AG04449 (cell line): ENCODE results near the gene KRTAP5-2.

ENCODE experiments used
- CTCF ChIA-PET: fragments of 350-600 bp; formaldehyde crosslinking; extraction: SDS; loops from one replicate; lab custom pipeline; 2021; ENCODE audit warnings: antibody characterized with exemption; lab: Yijun Ruan, JAX
- POLR2A ChIA-PET: fragments of 400-600, 350-600 bp; formaldehyde crosslinking; extraction: SDS; loops from one replicate; lab custom pipeline; 2020; ENCODE audit warnings: antibody characterized with exemption, inconsistent platforms; lab: Yijun Ruan, JAX
- DNase-seq: peaks from one replicate; pipeline ENCODE4 v3.0.0-alpha.2; 2010; ENCODE audit warnings: low read depth, low spot score
- H3K4me3 ChIP-seq: 2 replicates; pipeline ENCODE4 v1.5.1; 2011; ENCODE audit warnings: low read depth, mild to moderate bottlenecking, control low read depth, low read length
- CTCF ChIP-seq: IDR thresholded peaks from one replicate; pipeline ENCODE4 v1.5.1; 2011; ENCODE audit warnings: mild to moderate bottlenecking, moderate library complexity, low read length, control low read depth, inconsistent platforms; ENCODE audit not compliant: insufficient read depth; ENCODE audit errors: missing control alignments

KRTAP5-2 gene

GRCh38 chr11:1566381-1567051 lies 31.6 kb downstream of the KRTAP5-2 start:
- DNase-seq = no peak
- TF ChIP-seq CTCF = no peak
- ChIA-PET CTCF (interaction anchor here (1.4 to 5.7 kb wide), 4 partner anchors 8 to 29 kb away, joined by 3 to 52 read pairs (median 24); no protein-coding TSS in a partner anchor), POLR2A (no interaction called here)
- H3K4me3 ChIP-seq = no peak overlapping the region

GRCh38 chr11:1565904-1566247 lies 32.2 kb downstream of the KRTAP5-2 start:
- TF ChIP-seq CTCF = no peak
- CTCF ChIA-PET = interaction anchor here (1.4 to 5.7 kb wide), 5 partner anchors 8 to 30 kb away, joined by 3 to 52 read pairs (median 5); no protein-coding TSS in a partner anchor
- no peak overlapping the region for H3K4me3 ChIP-seq
- no peak for DNase-seq
- POLR2A ChIA-PET = no interaction called here

- TF ChIP-seq CTCF = no peak
- ChIA-PET POLR2A (interaction anchor here (1.3 kb wide), 1 partner anchor 8 kb away, joined by 3 read pairs; no protein-coding TSS in a partner anchor), CTCF (interaction anchor here (1.2 to 5.7 kb wide), 8 partner anchors 9 to 363 kb away, joined by 3 to 52 read pairs (median 4); no protein-coding TSS in a partner anchor)
- H3K4me3 ChIP-seq = no peak overlapping the region
- no peak for DNase-seq
Observed at GRCh38 chr11:1565173-1565903, 32.8 kb downstream of the KRTAP5-2 start.

- ChIA-PET CTCF (interaction anchor here (0.6 to 5.7 kb wide), 10 partner anchors 9 to 362 kb away, joined by 3 to 52 read pairs (median 4); no protein-coding TSS in a partner anchor), POLR2A (interaction anchor here (1.3 kb wide), 1 partner anchor 9 kb away, joined by 3 read pairs; no protein-coding TSS in a partner anchor)
- TF ChIP-seq CTCF = no peak
- H3K4me3 ChIP-seq = no peak overlapping the region
- peak; percentile 31 for DNase-seq
Observed at GRCh38 chr11:1564535-1565172, 33.4 kb downstream of the KRTAP5-2 start.

- DNase-seq = no peak
- CTCF ChIA-PET = interaction anchor here (0.6 to 5.7 kb wide), 9 partner anchors 10 to 362 kb away, joined by 3 to 52 read pairs (median 4); no protein-coding TSS in a partner anchor
- H3K4me3 ChIP-seq = no peak overlapping the region
- POLR2A ChIA-PET = interaction anchor here (0.6 to 1.3 kb wide), 2 partner anchors 10 to 175 kb away, joined by 3 read pairs; no protein-coding TSS in a partner anchor
- TF ChIP-seq CTCF = no peak
Observed at GRCh38 chr11:1563697-1564534, 34.2 kb downstream of the KRTAP5-2 start.
